Measurements from ENCODE around the gene COL17A1. TPM values are rescaled to one million over a fixed set of nuclear protein-coding genes. Genes with fewer than 3 reads are reported as not detected.

The COL17A1 gene
- total and polyA plus RNA-seq, 9 of the 15 experiments (the other 6 are each of a cell fraction or from before 2014, with no cell fraction given) = not detected

DNA sequence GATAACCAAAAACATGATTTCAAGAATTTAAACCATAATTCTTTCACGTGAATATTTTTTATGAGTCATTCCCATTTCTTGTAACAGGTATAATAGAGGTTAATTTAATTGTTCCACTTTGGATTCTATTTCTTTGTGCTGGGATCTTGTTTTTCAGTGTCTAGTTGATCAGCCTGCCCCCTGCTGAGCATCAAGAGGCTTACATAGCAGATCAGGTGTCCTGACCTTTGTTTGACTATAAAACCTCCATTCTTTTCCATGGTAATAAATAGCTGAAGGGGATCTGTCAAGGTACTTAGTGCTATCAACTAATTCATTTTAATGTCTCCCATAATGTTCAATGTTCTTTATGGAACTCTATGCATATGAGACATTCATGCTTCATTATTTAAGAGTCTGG lies 4.9 kb downstream of the COL17A1 start (continued):
- TF ChIP-seq SMC3 (conservative IDR thresholded peaks at IDR 0.05; ENCODE audit: insufficient read depth, low read depth, low read length) (0 out of 2 replicates have a peak, but pooled peaks have one; percentile 8), PTBP1 (IDR thresholded peaks at IDR 0.05; ENCODE audit: low read depth, low read length) (no peak), KLF6 (CRISPR knock-in tag; IDR thresholded peaks at IDR 0.05; ENCODE audit: borderline replicate concordance) (no peak), MEIS2 (IDR thresholded peaks at IDR 0.05; ENCODE audit: partially characterized antibody) (no peak), XRCC3 (IDR thresholded peaks at IDR 0.05) (no peak), ZNF398 (CRISPR knock-in tag; IDR thresholded peaks at IDR 0.05) (no peak), ZNF75A (CRISPR knock-in tag; IDR thresholded peaks at IDR 0.05) (no peak), PKNOX1 (IDR thresholded peaks at IDR 0.05) (no peak), JUNB (CRISPR knock-in tag; conservative IDR thresholded peaks at IDR 0.05) (no peak), MIER1 (IDR thresholded peaks at IDR 0.05; ENCODE audit: low read depth) (no peak), GTF2F1 (IDR thresholded peaks at IDR 0.05; ENCODE audit: low read depth, low read length) (no peak), CBX3 (IDR thresholded peaks at IDR 0.05; ENCODE audit: borderline replicate concordance in 1 of 2, low read length in 2 of 2) (no peak), PTTG1 (tag; IDR thresholded peaks at IDR 0.05; ENCODE audit: low read depth) (no peak), CTCF (IDR thresholded peaks at IDR 0.05 in 2 of 3, conservative IDR thresholded peaks at IDR 0.05 in 1 of 3; ENCODE audit: insufficient read depth in 2 of 3, low read depth in 1 of 3, low read length in 3 of 3) (peak; percentile 41 to 43 (median 41); a peak in 5 of 6 replicates), CUX1 (CRISPR knock-in tag; IDR thresholded peaks at IDR 0.05) (no peak), E2F3 (CRISPR knock-in tag; IDR thresholded peaks at IDR 0.05) (no peak)
- TF ChIP-seq, protein P1, sequence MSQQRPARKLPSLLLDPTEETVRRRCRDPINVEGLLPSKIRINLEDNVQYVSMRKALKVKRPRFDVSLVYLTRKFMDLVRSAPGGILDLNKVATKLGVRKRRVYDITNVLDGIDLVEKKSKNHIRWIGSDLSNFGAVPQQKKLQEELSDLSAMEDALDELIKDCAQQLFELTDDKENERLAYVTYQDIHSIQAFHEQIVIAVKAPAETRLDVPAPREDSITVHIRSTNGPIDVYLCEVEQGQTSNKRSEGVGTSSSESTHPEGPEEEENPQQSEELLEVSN (IDR thresholded peaks at IDR 0.05; ENCODE audit: borderline replicate concordance in 1 of 2, extremely low read depth in 1 of 2, insufficient read depth in 1 of 2, insufficient read length in 1 of 2, low read depth in 1 of 2, low read length in 1 of 2, poor library complexity in 1 of 2, severe bottlenecking in 1 of 2) = no peak
